HT1080 (cell line): ENCODE measurements around the gene TBCEL. TPM values are rescaled to one million over a fixed set of nuclear protein-coding genes. Genes with fewer than 3 reads are reported as not detected.
"Not testable (repeated sequence)": the region's sequence is repeated elsewhere in the genome, so short reads cannot be mapped to it uniquely, and the experiment has no call there.

Experiments used
- DNase-seq: peaks from one replicate; pipeline ENCODE4 v3.0.0-alpha.2; 2015; ENCODE audit warnings: low read depth
- polyA plus RNA-seq, 2 experiments: library from polyadenylated mRNA; depleted of rRNA; stranded (reverse); fragments of >200 nt; gene quantifications; 2 replicates each; pipeline ENCODE4 v1.2.3, GENCODE V29; 2015
- total RNA-seq: library from RNA; depleted of rRNA; stranded (reverse); fragments of >200 nt; shearing (Covaris generic); gene quantifications from 2 replicates; pipeline ENCODE4 v1.2.3, GENCODE V29; 2014; rRNA removed

TBCEL gene
- 8.6 and 10.4 TPM in 2 replicates for total RNA-seq
- 10.5 and 17.6 TPM in 2 replicates for polyA plus RNA-seq (2015; cell fraction: cytosol; rRNA removed)
- 18.8 and 19.5 TPM in 2 replicates for polyA plus RNA-seq (2015; cell fraction: nucleus; rRNA removed)

- DNase-seq: peak; percentile 84
Observed at GRCh38 chr11:121023848-121024751, at the start of gene TBCEL. TSS of gene TBCEL (plus strand) at chr11:121024102. CDS start at chr11:121045691, 21,589 bp downstream.

- no peak for DNase-seq
Observed at GRCh38 chr11:120974466-120974865, 49.4 kb upstream of the TBCEL start.

- peak; percentile 51 for DNase-seq
Observed at GRCh38 chr11:120974965-120975364, 48.9 kb upstream of the TBCEL start.

- peak; percentile 76 for DNase-seq
Observed at GRCh38 chr11:120977266-120978137, 46.4 kb upstream of the TBCEL start.

- DNase-seq: no peak
Observed at GRCh38 chr11:120978701-120979100, 45.2 kb upstream of the TBCEL start.

- DNase-seq: peak; percentile 23
Observed at GRCh38 chr11:120985718-120986569, 38.0 kb upstream of the TBCEL start.

GRCh38 chr11:120988603-120989002, 35.3 kb upstream of the TBCEL start:
- no peak for DNase-seq

- no peak for DNase-seq
Observed at GRCh38 chr11:120991830-120992686, 31.8 kb upstream of the TBCEL start.

- no peak for DNase-seq
Observed at GRCh38 chr11:120994091-120994859, 29.6 kb upstream of the TBCEL start.

- DNase-seq: no peak
Observed at GRCh38 chr11:120995184-120995583, 28.7 kb upstream of the TBCEL start.

- no peak for DNase-seq
Observed at GRCh38 chr11:120996973-120997372, 26.9 kb upstream of the TBCEL start.

- no peak for DNase-seq
Observed at GRCh38 chr11:120998581-120998980, 25.3 kb upstream of the TBCEL start.

- no peak for DNase-seq
Observed at GRCh38 chr11:121004206-121004840, 19.6 kb upstream of the TBCEL start.

GRCh38 chr11:121006922-121007321, 17.0 kb upstream of the TBCEL start:
- DNase-seq: no peak

GRCh38 chr11:121008551-121008950, 15.4 kb upstream of the TBCEL start:
- DNase-seq: no peak

- no peak for DNase-seq
Observed at GRCh38 chr11:121012091-121012490, 11.8 kb upstream of the TBCEL start.

GRCh38 chr11:121018746-121019145, 5.2 kb upstream of the TBCEL start:
- DNase-seq: no peak

GRCh38 chr11:121021718-121022117, 2.2 kb upstream of the TBCEL start:
- not testable (repeated sequence) for DNase-seq

- DNase-seq: no peak
Observed at GRCh38 chr11:121024989-121025388, 1.1 kb downstream of the TBCEL start.
